ENCODE data around the gene CCDC157.

The CCDC157 gene

GRCh38 chr22:30356449-30357235 lies at the start of gene CCDC157, which contains the start of gene SF3A1:
CCDC157 (plus strand) TSS chr22:30357007; CDS start chr22:30366001, 8,994 bp downstream.
SF3A1 (minus strand) TSS chr22:30356894; CDS start chr22:30356792, 102 bp downstream.
- in situ Hi-C loops (cut with MboI; ENCODE audit: low sequenced_read_pairs, unreplicated experiment) = no loop called here
- DNase-seq (ENCODE audit: low spot score) = peak; percentile 98
- no peak for TF ChIP-seq CTCF (IDR thresholded peaks at IDR 0.05; ENCODE audit: borderline replicate concordance, control extremely low read depth, extremely low read depth, insufficient read depth, missing control alignments)

GRCh38 chr22:30307041-30307574 lies 49.7 kb upstream of the CCDC157 start:
- in situ Hi-C loops (cut with MboI; ENCODE audit: low sequenced_read_pairs, unreplicated experiment) = no loop called here
- DNase-seq (ENCODE audit: low spot score) = no peak
- no peak for TF ChIP-seq CTCF (IDR thresholded peaks at IDR 0.05; ENCODE audit: borderline replicate concordance, control extremely low read depth, extremely low read depth, insufficient read depth, missing control alignments)

GRCh38 chr22:30308093-30308492 lies 48.7 kb upstream of the CCDC157 start:
- no peak for DNase-seq (ENCODE audit: low spot score)
- no peak for TF ChIP-seq CTCF (IDR thresholded peaks at IDR 0.05; ENCODE audit: borderline replicate concordance, control extremely low read depth, extremely low read depth, insufficient read depth, missing control alignments)
- in situ Hi-C loops (cut with MboI; ENCODE audit: low sequenced_read_pairs, unreplicated experiment) = no loop called here

- in situ Hi-C loops (cut with MboI; ENCODE audit: low sequenced_read_pairs, unreplicated experiment) = no loop called here
- TF ChIP-seq CTCF (IDR thresholded peaks at IDR 0.05; ENCODE audit: borderline replicate concordance, control extremely low read depth, extremely low read depth, insufficient read depth, missing control alignments) = no peak
- DNase-seq (ENCODE audit: low spot score) = peak; percentile 78
These were observed 48.1 kb upstream of the CCDC157 start for GRCh38 chr22:30308518-30309230.

- in situ Hi-C loops (cut with MboI; ENCODE audit: low sequenced_read_pairs, unreplicated experiment) = no loop called here
- DNase-seq (ENCODE audit: low spot score) = peak; percentile 67
- no peak for TF ChIP-seq CTCF (IDR thresholded peaks at IDR 0.05; ENCODE audit: borderline replicate concordance, control extremely low read depth, extremely low read depth, insufficient read depth, missing control alignments)
These were observed 46.7 kb upstream of the CCDC157 start for GRCh38 chr22:30309951-30310741.

Data from GM13976 (cell line).